Measurements from ENCODE around the gene HIBCH.
"Not testable (repeated sequence)": the region's sequence is repeated elsewhere in the genome, so short reads cannot be mapped to it uniquely, and the experiment has no call there.

HIBCH gene

GRCh38 chr2:190360965-190361364 lies 41.3 kb upstream of the HIBCH start:
- TF ChIP-seq, protein P1, sequence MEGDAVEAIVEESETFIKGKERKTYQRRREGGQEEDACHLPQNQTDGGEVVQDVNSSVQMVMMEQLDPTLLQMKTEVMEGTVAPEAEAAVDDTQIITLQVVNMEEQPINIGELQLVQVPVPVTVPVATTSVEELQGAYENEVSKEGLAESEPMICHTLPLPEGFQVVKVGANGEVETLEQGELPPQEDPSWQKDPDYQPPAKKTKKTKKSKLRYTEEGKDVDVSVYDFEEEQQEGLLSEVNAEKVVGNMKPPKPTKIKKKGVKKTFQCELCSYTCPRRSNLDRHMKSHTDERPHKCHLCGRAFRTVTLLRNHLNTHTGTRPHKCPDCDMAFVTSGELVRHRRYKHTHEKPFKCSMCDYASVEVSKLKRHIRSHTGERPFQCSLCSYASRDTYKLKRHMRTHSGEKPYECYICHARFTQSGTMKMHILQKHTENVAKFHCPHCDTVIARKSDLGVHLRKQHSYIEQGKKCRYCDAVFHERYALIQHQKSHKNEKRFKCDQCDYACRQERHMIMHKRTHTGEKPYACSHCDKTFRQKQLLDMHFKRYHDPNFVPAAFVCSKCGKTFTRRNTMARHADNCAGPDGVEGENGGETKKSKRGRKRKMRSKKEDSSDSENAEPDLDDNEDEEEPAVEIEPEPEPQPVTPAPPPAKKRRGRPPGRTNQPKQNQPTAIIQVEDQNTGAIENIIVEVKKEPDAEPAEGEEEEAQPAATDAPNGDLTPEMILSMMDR (IDR thresholded peaks at IDR 0.05; ENCODE audit: insufficient read depth, low read depth, low read length, missing control alignments) = no peak
- DNase-seq (ENCODE audit: low read depth) = no peak
- no peak overlapping the region for H3K4me3 ChIP-seq (ENCODE audit: low read length)

GRCh38 chr2:190360561-190360960 lies 40.9 kb upstream of the HIBCH start:
- TF ChIP-seq, protein P1 (IDR thresholded peaks at IDR 0.05; ENCODE audit: insufficient read depth, low read depth, low read length, missing control alignments) = no peak
- peak; percentile 27 for DNase-seq (ENCODE audit: low read depth)
- H3K4me3 ChIP-seq (ENCODE audit: low read length) = no peak overlapping the region

DNA sequence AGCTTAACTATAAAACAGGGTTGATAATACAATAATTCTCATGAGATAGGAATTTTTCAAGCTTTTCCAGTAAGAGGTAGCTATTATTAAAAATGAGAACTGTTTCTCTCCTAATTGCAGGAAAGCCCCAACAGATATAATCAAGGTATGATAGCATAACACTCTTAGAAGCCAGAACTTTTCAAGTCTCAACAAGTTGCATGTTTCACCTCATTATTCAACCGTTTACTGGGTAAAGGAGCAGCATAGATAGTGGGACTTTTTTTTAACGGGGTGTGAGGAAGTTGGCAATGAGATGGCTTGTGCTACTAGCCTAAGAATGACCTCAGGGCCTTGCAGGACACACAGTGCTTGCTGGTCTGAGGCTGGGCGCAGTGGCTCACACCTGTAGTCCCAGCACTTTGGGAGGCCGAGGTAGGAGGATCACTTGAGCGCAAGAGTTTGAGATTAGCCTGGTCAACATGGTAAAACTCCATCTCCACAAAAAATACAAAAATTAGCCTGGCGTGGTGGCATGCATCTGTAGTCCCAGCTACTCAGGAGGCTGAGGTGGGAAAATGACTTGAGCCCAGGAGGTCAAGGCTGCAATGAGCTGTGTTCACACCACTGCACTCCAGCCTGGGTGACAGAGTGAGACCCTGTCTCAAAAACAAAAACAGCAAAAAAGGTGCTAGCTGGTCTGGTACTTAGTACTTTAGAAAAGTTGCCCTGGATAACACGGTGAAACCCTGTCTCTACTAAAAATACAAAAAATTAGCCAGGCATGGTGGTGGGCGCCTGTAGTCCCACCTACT lies 39.2 kb upstream of the HIBCH start:
- H3K4me3 ChIP-seq (ENCODE audit: low read length) = not testable (repeated sequence)
- DNase-seq (ENCODE audit: low read depth) = peak; percentile 88

GRCh38 chr2:190357600-190357999 lies 38.0 kb upstream of the HIBCH start:
- TF ChIP-seq, protein P1 (IDR thresholded peaks at IDR 0.05; ENCODE audit: insufficient read depth, low read depth, low read length, missing control alignments) = no peak
- H3K4me3 ChIP-seq (ENCODE audit: low read length) = no peak overlapping the region
- DNase-seq (ENCODE audit: low read depth) = no peak

- TF ChIP-seq, protein P1 (IDR thresholded peaks at IDR 0.05; ENCODE audit: insufficient read depth, low read depth, low read length, missing control alignments) = no peak
- no peak overlapping the region for H3K4me3 ChIP-seq (ENCODE audit: low read length)
- peak; percentile 59 for DNase-seq (ENCODE audit: low read depth)
Measured at GRCh38 chr2:190355968-190356644, 36.5 kb upstream of the HIBCH start.

DNA sequence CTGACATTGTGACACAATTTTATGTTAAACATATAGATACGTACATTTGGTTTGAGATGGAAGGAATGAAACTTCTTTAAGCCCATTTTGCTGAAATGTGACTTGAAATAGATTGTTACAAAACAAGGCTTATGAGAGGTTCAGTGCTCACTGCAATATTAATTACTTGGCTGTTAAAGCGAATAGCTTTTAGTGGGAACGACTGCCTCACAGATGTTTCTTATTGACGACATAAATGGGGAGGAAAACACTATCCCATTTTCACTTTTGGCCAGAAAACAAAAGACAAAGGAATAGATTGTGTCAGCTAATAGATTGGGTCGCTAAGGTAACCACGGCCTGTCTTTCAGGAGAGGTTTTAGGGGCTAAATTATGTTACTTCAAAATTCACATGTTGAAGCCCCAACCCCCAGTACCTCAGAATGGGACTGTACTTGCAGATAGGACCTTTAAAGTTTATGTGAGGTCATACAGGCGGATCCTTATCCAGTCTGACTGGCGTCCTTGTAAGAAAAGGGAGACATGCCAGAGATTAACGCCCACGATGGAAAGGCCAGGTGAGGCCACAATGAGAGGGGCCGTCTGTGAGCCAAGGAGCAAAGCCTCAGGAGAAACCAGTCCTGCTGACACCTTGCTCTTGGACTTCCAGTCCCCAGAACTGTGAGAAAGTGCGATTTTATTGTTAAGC lies 34.5 kb upstream of the HIBCH start:
- TF ChIP-seq, protein P1 (IDR thresholded peaks at IDR 0.05; ENCODE audit: insufficient read depth, low read depth, low read length, missing control alignments) = no peak
- H3K4me3 ChIP-seq (ENCODE audit: low read length) = no peak overlapping the region
- DNase-seq (ENCODE audit: low read depth) = peak; percentile 52

DNA sequence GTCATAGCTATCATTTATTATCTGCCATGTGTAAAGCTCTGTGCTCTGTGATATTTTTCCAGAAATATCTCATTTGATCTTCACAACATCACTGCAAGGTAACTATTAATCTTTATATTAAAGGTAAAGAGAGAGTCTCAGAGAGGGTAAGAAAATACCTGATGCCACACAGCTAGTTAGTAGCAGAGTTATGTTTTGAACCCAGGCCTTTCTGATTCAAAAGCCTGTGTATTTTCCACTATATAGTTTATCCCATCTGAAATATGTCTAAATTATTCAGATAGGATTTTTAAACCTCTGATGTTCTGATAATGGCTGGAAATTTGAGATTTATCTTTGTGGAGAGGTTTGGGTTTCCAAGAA lies 33.9 kb upstream of the HIBCH start:
- TF ChIP-seq, protein P1 (IDR thresholded peaks at IDR 0.05; ENCODE audit: insufficient read depth, low read depth, low read length, missing control alignments) = no peak
- H3K4me3 ChIP-seq (ENCODE audit: low read length) = no peak overlapping the region
- no peak for DNase-seq (ENCODE audit: low read depth)

Data from epithelial cell of esophagus (primary cell).